Keratinocyte (primary cell): Measurements from ENCODE around the gene CASZ1.

ENCODE experiments used
- EZH2 ChIP-seq: IDR thresholded peaks from one replicate; pipeline ENCODE4 v1.6.1; 2012; ENCODE audit warnings: inconsistent platforms, mild to moderate bottlenecking, low read length, moderate library complexity
- TF ChIP-seq, protein P1 (sequence below), 3 experiments: IDR thresholded peaks in 1 of 3; conservative IDR thresholded peaks in 1 of 3; optimal IDR thresholded peaks in 1 of 3; 2 replicates in 2 of 3; 3 replicates in 1 of 3; pipeline versions ENCODE3 to v1.5.1; 2011; ENCODE audit warnings: low read length in 3 of 3, mild to moderate bottlenecking in 3 of 3, moderate library complexity in 2 of 3, control low read depth in 1 of 3, inconsistent platforms in 1 of 3; ENCODE audit not compliant: insufficient read depth in 2 of 3; ENCODE audit errors: extremely low read depth in 1 of 3

DNA sequence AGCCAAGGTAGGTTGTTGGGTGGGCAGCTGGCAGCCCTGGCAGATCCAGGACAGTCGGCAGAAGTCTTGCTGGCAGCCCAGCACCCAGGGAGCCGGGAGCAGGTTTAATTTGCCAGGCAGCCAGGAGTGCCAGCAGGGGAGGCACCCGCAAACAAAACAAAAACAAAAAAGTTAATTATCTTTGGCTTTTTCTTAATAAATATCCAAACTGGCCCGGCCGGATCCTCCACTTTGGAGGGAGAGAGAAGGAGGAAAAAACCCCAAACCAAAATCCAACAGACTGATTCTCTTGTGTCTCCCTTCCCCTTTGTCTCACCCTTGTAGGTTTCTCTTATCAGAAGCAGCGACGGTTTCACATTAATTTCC, 97.0 kb downstream of the CASZ1 start:
- TF ChIP-seq, protein P1, sequence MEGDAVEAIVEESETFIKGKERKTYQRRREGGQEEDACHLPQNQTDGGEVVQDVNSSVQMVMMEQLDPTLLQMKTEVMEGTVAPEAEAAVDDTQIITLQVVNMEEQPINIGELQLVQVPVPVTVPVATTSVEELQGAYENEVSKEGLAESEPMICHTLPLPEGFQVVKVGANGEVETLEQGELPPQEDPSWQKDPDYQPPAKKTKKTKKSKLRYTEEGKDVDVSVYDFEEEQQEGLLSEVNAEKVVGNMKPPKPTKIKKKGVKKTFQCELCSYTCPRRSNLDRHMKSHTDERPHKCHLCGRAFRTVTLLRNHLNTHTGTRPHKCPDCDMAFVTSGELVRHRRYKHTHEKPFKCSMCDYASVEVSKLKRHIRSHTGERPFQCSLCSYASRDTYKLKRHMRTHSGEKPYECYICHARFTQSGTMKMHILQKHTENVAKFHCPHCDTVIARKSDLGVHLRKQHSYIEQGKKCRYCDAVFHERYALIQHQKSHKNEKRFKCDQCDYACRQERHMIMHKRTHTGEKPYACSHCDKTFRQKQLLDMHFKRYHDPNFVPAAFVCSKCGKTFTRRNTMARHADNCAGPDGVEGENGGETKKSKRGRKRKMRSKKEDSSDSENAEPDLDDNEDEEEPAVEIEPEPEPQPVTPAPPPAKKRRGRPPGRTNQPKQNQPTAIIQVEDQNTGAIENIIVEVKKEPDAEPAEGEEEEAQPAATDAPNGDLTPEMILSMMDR (optimal IDR thresholded peaks at IDR 0.05 in 1 of 3, IDR thresholded peaks at IDR 0.05 in 1 of 3, conservative IDR thresholded peaks at IDR 0.05 in 1 of 3; ENCODE audit: extremely low read depth in 1 of 3, insufficient read depth in 2 of 3, low read length in 3 of 3), result no peak
- no peak for TF ChIP-seq EZH2
